ACC112 (cell line): Measurements from ENCODE around the gene ASZ1.

ENCODE experiments used
- H2AFZ ChIP-seq: fragments of 200-600 bp; sonication (generic); one replicate; pipeline ENCODE4 v1.6.0; 2017; ENCODE audit warnings: antibody characterized with exemption, low read length; ENCODE audit not compliant: unreplicated experiment
- H3K27ac ChIP-seq: fragments of 200-600 bp; sonication (generic); 2 replicates; pipeline ENCODE4 v1.5.1; 2014; ENCODE audit warnings: low read depth, mild to moderate bottlenecking, antibody characterized with exemption, low read length, moderate library complexity
- H3K27me3 ChIP-seq: fragments of 200-600 bp; sonication (generic); 2 replicates; pipeline ENCODE4 v1.6.1; 2014; ENCODE audit warnings: mild to moderate bottlenecking, antibody characterized with exemption, low read length, moderate library complexity, mixed read lengths; ENCODE audit not compliant: insufficient read depth
- H3K36me3 ChIP-seq: fragments of 200-600 bp; sonication (generic); 2 replicates; pipeline ENCODE4 v1.6.1; 2016; ENCODE audit warnings: mild to moderate bottlenecking, antibody characterized with exemption, low read length, moderate library complexity, mixed read lengths; ENCODE audit not compliant: insufficient read depth
- H3K4me1 ChIP-seq: fragments of 200-600 bp; sonication (generic); one replicate; pipeline ENCODE4 v1.6.1; 2016; ENCODE audit warnings: low read length, mixed read lengths; ENCODE audit not compliant: insufficient read depth, unreplicated experiment, control insufficient read depth
- H3K4me3 ChIP-seq: fragments of 200-600 bp; sonication (generic); 2 replicates; pipeline ENCODE4 v1.5.1; 2014; ENCODE audit warnings: mild to moderate bottlenecking, low read depth, low read length
- H3K79me2 ChIP-seq: fragments of 200-600 bp; sonication (generic); one replicate; pipeline ENCODE4 v1.6.0; 2016; ENCODE audit warnings: low read length; ENCODE audit not compliant: control insufficient read depth, unreplicated experiment, insufficient read depth

The ASZ1 gene

DNA sequence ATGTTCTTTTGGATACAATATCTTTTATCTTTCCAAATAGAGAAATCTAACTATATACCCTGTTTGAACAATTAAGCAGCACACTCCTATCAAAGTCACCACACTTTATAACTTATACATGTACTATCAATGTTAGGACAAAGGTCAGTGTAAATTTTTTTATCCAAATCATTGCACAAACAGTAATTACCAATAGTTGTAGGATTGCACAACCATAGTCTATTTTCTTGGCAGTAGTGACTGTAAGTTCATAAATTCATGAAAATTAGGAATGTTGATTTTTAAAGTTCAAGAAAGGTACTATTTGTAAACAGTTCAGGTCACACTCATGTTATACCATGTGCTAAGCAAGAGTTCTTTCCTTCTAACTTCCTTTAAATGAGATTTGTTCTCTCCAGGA lies 113.7 kb downstream of the ASZ1 start:
- Histone ChIP-seq H3K4me3 (no peak overlapping the region), H2AFZ (no peak overlapping the region), H3K79me2 (no peaks in the 10 kb centered on the region), H3K27me3 (peaks cover 5% of the 10 kb centered on the region; the same call in 1 of the 2 replicates), H3K27ac (no peak overlapping the region), H3K4me1 (no peaks in the 10 kb centered on the region), H3K36me3 (no peaks in the 10 kb centered on the region)
